Adrenal gland (tissue), 12 donors: ENCODE data around the gene PCMTD2. TPM values are rescaled to one million over a fixed set of nuclear protein-coding genes. Genes with fewer than 3 reads are reported as not detected.

ENCODE experiments used
- DNase-seq, 7 donors: peaks; one replicate each; pipeline ENCODE4 v3.0.0-alpha.2; 2019 to 2020
- H3K27ac ChIP-seq, 5 donors: fragments of 200-600 bp; sonication (generic) in 4 of 5; 1 replicate in 3 of 5; 2 replicates in 2 of 5; pipeline versions ENCODE4 v1.5.1 to v1.8.0; 2016 to 2020; ENCODE audit warnings: mild to moderate bottlenecking in 1 of 5
- H3K27me3 ChIP-seq: fragments of 200-600 bp; 2 replicates; pipeline ENCODE4 v1.8.0; 2021
- H3K36me3 ChIP-seq, 2 donors: fragments of 200-600 bp; replicated peaks in 1 of 2; 1 replicate in 1 of 2; 2 replicates in 1 of 2; pipeline versions ENCODE4 v1.5.1 to v1.8.0; 2018 to 2022
- H3K4me1 ChIP-seq, 2 donors: fragments of 200-600 bp; replicated peaks in 1 of 2; 1 replicate in 1 of 2; 2 replicates in 1 of 2; pipeline versions ENCODE4 v1.5.1 to v1.8.0; 2018 to 2021
- H3K4me3 ChIP-seq, 4 donors: fragments of 200-600 bp; sonication (generic) in 3 of 4; one replicate each; pipeline ENCODE4 v1.5.1; 2016 to 2018
- H3K9me3 ChIP-seq, 3 donors: fragments of 200-600 bp; sonication (generic) in 1 of 3; replicated peaks in 1 of 3; 1 replicate in 2 of 3; 2 replicates in 1 of 3; pipeline versions ENCODE4 v1.5.1 to v1.8.0; 2016 to 2021
- POLR2A ChIP-seq, 2 donors: fragments of 450-650 bp; IDR thresholded peaks; one replicate each; pipeline ENCODE4 v1.6.1; 2017; ENCODE audit warnings: antibody characterized with exemption in 2 of 2, mild to moderate bottlenecking in 2 of 2, moderate library complexity in 1 of 2
- WGBS, 4 donors: extraction: QIAGEN DNeasy Blood & Tissue Kit in 2 of 4; methylation state at CpG; one replicate each; pipeline versions ENCODE4 v1.1.5 to v1.1.7; 2013 to 2017; 5-methylcytosine and 5-hydroxymethylcytosine counted together
- intact Hi-C, 2 donors: fragments of 100-400 bp; cut with DNase I; formaldehyde crosslinking; loops; one replicate each; pipeline versions ENCODE4 v1.14.1 to v1.15.0; 2022 to 2023
- polyA plus RNA-seq, 3 donors: library from polyadenylated mRNA; stranded (reverse); fragments of 200-250 nt in 2 of 3; fragments of 350-450 nt in 1 of 3; fragmentation: Illumina TruSeq in 1 of 3; extraction: RNeasy Lipid Tissue Mini Kit (QIAGEN cat#74804) in 1 of 3; gene quantifications; one replicate each; pipeline ENCODE4 v1.2.3, GENCODE V29; 2013 to 2014
- total RNA-seq, 9 donors: library from RNA; depleted of rRNA in 4 of 9; stranded (reverse); fragments of >200 nt in 4 of 9; fragments of 120-200 nt in 1 of 9; fragmentation: NEBNext Ultra II Directional in 1 of 9; extraction: Animal tissue kit (Norgen Biotek cat#: 25700) in 1 of 9; gene quantifications; one replicate each; pipeline versions ENCODE4 v1.1.0 to v1.2.4, GENCODE V29; 2013 to 2023
- TF ChIP-seq, protein P1 (sequence below), 6 experiments: fragments of 450-650 bp in 4 of 6; fragments of 200-600 bp in 2 of 6; sonication (generic) in 1 of 6; IDR thresholded peaks; 1 replicate in 5 of 6; 2 replicates in 1 of 6; pipeline versions ENCODE4 v1.5.1 to v1.8.0; 2016 to 2021; ENCODE audit warnings: antibody characterized with exemption in 6 of 6, mild to moderate bottlenecking in 2 of 6, moderate library complexity in 1 of 6
- donor health status: healthy with polysubstance abuse.
- donor health status: Bipolar disorder and iron deficiency.
- donor health status: DM: yes; HTN: yes; CAD: no.
- donor health status: DM: no; HTN: no; CAD: no.
- donor health status: DM: no; HTN: no; CAD: no.
- donor health status: DM: yes; HTN: yes; CAD: no.

Gene PCMTD2
- total and polyA plus RNA-seq, 12 donors: 32.0 to 120 (median 62.5) TPM

DNA sequence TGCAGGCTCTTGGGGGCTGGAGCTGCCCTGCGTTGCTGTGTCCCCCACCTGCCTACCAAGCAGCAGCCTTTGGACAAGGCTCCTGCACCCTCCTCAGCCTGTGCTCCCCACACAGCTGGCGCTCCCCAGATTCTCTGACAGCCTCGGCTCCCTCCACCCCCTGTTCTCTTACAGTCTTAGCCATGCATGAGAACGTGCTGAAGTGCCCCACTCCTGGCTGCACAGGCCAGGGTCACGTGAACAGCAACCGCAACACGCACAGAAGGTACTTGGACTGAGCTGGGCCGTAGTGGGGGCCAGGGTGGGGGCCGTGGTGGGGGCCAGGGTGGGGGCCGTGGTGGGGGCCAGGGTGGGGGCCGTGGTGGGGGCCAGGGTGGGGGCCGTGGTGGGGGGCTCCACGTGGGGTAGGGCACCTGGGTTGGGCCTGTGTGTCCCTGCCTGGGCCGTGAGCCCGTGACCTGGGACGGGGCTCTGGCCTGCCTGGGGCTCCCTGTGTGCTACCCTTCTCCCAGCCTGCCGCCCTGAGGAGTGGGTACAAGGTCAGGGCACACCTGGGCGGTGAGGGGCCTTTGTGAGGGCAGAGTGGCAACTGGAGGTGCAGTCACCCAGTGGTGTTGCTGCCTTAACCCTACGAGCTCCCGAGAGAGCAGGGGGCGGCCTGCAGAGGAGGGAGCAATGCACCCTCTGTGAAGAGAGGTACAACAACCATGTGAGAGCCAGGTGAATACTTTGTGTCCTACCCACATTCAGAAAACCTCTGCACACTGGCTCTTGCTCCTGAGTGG is 43.5 kb upstream of the PCMTD2 start:
- no peaks in the 10 kb centered on the region for H3K36me3 ChIP-seq
- H3K27ac ChIP-seq: peak overlapping the region; percentile 55 to 92 (median 86)
- WGBS, 4 donors: 54 to 83% (median 61%) methylated on average over 4 to 21 of the region's 21 CpGs
- no peaks in the 10 kb centered on the region for H3K27me3 ChIP-seq
- TF ChIP-seq, protein P1, sequence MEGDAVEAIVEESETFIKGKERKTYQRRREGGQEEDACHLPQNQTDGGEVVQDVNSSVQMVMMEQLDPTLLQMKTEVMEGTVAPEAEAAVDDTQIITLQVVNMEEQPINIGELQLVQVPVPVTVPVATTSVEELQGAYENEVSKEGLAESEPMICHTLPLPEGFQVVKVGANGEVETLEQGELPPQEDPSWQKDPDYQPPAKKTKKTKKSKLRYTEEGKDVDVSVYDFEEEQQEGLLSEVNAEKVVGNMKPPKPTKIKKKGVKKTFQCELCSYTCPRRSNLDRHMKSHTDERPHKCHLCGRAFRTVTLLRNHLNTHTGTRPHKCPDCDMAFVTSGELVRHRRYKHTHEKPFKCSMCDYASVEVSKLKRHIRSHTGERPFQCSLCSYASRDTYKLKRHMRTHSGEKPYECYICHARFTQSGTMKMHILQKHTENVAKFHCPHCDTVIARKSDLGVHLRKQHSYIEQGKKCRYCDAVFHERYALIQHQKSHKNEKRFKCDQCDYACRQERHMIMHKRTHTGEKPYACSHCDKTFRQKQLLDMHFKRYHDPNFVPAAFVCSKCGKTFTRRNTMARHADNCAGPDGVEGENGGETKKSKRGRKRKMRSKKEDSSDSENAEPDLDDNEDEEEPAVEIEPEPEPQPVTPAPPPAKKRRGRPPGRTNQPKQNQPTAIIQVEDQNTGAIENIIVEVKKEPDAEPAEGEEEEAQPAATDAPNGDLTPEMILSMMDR (IDR thresholded peaks at IDR 0.05): no peak
- no peak for TF ChIP-seq POLR2A (IDR thresholded peaks at IDR 0.05)
- H3K4me1 ChIP-seq: peaks cover 52 to 69% of the 10 kb centered on the region in 2 donors
- DNase-seq: peak in 2 of 7 donors; percentile 42 to 48
- intact Hi-C loops: no loop called here
- H3K9me3 ChIP-seq: no peaks in the 10 kb centered on the region
- no peak overlapping the region for H3K4me3 ChIP-seq

DNA sequence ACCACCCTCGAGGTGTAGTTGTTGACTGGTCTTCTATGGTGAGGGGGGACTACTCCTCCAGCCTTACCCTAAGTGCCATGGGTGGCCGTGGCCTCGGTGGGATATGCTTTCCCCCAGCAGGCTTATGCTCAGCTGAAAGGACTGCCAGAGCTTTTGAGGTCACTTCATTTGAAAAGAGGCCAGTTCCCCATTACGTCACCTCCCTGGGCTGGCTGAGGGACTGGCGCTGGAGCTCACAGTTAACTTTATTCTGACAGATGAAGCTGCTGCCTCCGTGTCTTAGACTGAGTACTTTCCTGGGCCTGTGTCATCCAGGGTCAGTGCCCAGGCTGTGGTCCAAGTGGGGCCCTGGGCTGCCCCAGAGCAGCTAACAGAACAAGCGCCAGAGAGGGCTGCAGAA is 42.8 kb upstream of the PCMTD2 start:
- Histone ChIP-seq H3K4me3 (no peak overlapping the region), H3K9me3 (no peaks in the 10 kb centered on the region), H3K27ac (peak overlapping the region; percentile 55 to 92 (median 86)), H3K27me3 (no peaks in the 10 kb centered on the region), H3K36me3 (no peaks in the 10 kb centered on the region), H3K4me1 (peaks cover 52 to 69% of the 10 kb centered on the region in 2 donors)
- intact Hi-C loops: no loop called here
- 21 to 41% (median 22%) methylated on average over 4 to 7 of the region's 7 CpGs for WGBS, 4 donors
- TF ChIP-seq, protein P1 (IDR thresholded peaks at IDR 0.05): no peak
- TF ChIP-seq POLR2A (IDR thresholded peaks at IDR 0.05): peak in 1 of 2 donors; percentile 71
- DNase-seq: peak; percentile 86 to 97 (median 90)

DNA sequence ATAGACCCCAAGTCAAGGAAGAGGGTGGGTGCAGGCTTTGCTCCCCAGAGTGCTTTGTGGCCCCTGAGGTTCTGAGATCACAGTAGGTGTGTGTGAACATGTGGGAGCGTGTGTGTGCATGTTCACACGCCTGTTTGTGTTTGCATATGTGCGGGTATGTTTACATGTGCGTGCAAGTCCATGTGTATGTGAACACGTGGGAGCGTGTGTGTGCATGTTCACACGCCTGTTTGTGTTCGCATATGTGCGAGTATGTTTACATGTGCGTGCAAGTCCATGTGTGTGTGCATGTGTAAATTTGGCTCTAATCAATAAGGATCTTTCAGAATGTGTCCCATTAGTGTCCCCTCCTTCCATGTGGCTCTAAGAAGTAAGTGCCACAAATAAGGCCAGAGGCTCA is 41.4 kb upstream of the PCMTD2 start:
- H3K4me3 ChIP-seq: no peak overlapping the region
- TF ChIP-seq, protein P1 (IDR thresholded peaks at IDR 0.05): no peak
- no peak for TF ChIP-seq POLR2A (IDR thresholded peaks at IDR 0.05)
- peak overlapping the region in 1 of 5 donors; percentile 92 for H3K27ac ChIP-seq
- no peaks in the 10 kb centered on the region for H3K27me3 ChIP-seq
- H3K4me1 ChIP-seq: peaks cover 52 to 69% of the 10 kb centered on the region in 2 donors
- H3K9me3 ChIP-seq: no peaks in the 10 kb centered on the region
- H3K36me3 ChIP-seq: no peaks in the 10 kb centered on the region
- 86 to 96% (median 87%) methylated on average over 10 of the region's 10 CpGs for WGBS, 4 donors
- intact Hi-C loops: no loop called here
- no peak for DNase-seq

DNA sequence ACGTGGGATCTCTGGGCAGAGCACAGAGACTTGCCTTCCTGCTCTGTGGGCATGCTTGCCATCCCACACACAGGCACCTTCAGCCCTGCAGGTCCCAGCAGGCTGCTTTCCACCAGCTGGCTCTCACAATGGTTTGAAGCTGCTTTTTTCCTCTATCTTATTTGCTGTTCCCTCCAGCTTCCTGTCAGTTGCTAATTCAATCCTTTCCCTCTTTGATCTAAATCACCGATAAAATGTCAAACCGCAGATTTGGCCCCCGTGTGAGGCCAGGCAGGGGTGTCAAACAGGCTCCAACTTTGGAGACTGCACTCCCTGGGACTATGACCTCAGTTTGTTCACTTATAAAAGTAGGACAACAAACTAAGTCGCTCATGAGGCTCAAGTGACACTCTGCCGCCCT is 40.6 kb upstream of the PCMTD2 start:
- intact Hi-C loops: no loop called here
- H3K36me3 ChIP-seq: no peaks in the 10 kb centered on the region
- DNase-seq: no peak
- peaks cover 52 to 69% of the 10 kb centered on the region in 2 donors for H3K4me1 ChIP-seq
- H3K4me3 ChIP-seq: no peak overlapping the region
- H3K27me3 ChIP-seq: no peaks in the 10 kb centered on the region
- H3K9me3 ChIP-seq: no peaks in the 10 kb centered on the region
- WGBS, 4 donors: 24 to 50% (median 34%) methylated on average over 5 to 6 of the region's 6 CpGs
- H3K27ac ChIP-seq: no peak overlapping the region
- TF ChIP-seq POLR2A (IDR thresholded peaks at IDR 0.05): no peak
- TF ChIP-seq, protein P1 (IDR thresholded peaks at IDR 0.05): no peak
